ENCODE results near the gene LIPG.

The LIPG gene

DNA sequence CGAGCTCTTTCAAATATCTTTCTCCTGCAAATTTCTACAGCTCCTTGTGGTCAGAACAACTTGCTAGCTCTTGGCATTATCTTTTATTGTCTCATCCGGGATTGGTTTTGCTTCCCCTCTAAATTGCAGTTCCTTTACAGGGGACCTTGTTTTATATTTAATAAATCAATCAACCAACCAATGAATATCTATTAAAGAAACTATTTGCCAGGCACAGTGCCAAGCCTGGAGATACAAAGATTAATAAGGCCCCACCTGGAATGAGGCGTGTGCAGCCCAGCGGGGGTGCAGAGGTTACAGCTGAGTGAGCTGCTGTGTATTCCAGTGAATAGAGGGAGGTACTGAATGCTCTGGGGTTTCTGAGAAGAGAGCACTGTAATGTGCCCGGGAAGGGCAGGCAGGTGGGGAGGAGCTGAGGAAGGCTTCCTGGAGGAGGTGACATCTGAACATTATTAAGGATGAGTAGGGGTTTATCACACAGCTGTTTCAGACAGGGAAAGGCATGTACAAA lies 51.8 kb downstream of the LIPG start:
- DNase-seq, result no peak

- DNase-seq, result no peak
Observed at GRCh38 chr18:49616618-49617328, 54.9 kb downstream of the LIPG start.

GRCh38 chr18:49617329-49617695 lies 55.5 kb downstream of the LIPG start:
- no peak for DNase-seq

DNA sequence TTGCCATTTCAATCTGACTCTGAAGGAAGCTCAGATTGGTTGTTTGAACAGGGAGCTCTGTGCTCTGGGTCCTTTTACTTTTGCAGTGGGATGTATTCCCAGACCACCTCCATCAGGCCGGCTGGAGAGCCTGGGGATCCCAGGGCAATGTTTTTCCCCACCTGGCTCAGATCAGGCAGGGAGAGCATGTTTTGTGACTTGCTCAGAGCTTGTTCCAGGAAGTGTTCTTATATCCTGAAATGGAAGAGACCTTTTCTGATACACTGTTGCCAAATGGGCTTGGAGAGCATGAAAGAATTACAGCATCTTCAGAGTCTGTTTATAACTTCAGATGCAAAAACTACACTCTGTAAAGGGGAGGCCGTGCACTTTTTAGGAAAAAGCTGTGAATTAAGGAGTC lies 56.0 kb downstream of the LIPG start:
- DNase-seq, result no peak

GRCh38 chr18:49618742-49619681 lies 57.2 kb downstream of the LIPG start:
- DNase-seq, result no peak

GRCh38 chr18:49619801-49620200 lies 57.9 kb downstream of the LIPG start:
- DNase-seq, result no peak

DNA sequence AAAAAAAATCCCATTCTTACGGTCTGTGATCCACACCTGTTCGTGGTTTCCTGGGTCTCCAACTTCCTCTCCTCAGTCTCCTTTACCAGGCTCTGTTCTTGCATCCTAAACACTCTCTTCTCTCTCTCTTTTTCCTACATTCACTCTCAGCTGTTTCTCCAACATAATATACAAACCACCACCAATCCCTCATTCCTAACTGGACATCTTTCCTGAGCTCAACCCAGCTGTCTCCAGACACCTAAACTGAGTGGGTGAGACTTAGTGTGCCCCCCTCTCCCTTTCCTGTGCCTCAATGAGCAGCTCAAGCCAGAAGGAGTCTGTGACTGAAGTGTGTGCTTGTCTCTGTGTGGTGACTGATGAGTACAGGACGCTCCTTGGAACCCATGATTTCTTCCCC lies 59.4 kb downstream of the LIPG start:
- DNase-seq, result no peak

DNA sequence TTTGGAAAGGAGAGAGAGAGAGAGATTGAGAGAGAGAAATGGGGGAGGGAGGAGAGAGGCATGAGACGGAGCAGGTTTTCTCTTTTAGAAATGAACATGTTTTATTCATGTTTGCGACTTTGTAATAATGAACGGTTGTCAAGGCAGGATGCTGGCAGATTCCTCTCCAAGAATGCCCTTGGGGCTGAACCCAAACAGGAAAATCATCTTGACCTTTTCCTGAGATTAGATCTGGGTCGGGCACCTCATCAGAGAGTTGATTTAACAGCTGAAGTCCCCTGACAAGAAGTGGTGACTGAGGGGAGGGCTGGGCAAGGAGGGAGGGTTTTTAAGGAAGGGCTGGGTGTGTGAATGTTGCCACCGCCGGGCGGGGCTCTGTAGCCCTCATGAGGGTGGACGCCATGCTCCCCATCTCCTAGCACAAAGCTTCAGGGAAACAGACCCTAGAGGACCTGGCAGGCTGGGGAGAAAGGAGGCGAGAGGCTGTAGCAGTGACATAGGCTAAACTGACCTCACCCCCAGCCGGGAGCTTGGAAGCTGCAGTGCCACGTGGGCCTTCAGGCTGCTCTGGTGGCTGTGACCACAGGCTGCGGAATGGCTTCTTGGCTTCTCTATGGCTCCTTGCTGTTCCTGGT lies 60.0 kb downstream of the LIPG start:
- no peak for DNase-seq

DNA sequence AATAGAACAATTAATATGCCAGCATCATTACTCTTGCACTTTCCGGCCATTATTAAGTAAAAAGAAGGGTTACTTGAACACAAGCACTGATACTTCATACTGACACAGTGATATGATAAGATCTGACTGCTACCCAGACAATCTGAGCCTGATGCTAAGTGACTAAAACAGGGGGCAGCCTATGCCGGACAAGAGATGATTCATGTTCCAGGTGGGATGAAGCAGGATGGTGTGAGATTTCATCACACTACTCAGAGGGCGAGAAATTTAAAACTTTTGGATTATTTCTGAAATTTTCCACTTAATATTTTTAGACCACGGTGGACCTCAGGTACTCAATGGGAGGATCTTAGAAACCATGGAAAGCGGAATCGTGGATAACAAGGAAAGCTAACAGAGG lies 61.7 kb downstream of the LIPG start:
- no peak for DNase-seq

DNA sequence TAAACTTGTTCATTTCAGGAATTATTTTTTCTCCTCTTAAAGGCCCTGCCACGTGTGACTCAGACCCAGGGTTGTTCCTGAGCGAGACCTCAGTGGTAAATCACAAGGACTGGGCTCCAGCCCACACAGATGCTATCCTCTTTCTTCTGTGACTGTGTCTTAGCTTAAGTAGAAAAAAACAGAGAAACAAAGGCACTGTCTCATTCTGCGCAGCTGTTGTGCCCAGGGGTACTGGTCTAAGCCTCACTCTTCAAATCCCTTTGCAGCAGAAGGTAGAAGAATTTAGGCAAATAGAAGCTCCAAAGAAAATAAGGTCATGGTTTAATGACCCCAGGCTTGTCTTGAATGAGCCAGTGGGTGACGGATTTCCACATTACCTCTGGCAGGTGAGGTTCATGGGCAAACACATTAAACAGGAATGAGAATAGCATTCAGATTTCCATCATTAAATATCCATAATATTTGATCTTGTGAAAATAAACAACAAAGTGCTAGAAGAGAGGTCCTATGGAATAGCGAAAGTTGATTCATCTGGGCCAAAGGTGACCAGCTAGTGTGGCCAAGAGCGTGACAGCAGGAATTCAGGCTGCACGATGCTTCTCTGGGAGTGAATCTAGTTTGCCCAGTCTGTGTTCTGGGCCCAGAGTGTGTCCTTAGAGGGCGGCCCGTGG lies 63.3 kb downstream of the LIPG start:
- no peak for DNase-seq

DNA sequence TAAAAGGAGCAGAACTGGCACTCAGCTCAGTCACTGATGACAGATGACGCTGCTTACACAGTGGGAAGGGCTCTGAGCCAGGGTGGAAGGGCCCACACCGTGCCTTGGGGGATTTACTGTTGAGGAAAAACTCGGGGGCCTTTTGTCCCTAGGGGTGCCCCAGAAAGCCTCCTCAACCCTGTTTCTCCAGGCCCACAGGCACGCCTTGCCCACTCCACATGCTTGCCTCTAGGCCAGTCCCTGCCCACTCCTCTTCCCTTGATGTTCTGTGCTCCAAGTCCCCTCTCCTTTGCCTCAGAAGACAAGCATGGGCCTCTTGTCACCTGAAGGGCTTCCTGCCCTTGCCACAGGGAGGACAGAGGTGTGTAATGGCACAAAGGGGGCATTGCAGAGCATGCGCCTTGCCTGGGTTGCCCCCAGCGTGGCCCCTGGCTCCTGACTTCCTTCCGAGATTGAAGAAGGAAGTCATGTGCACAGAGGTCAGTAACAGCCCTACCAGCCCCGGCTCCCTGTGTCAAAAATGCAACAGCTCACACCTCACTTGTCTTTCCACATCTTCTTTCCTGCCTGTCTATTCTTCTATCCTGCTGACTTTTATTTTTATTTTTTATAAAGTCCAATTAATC lies 65.1 kb downstream of the LIPG start:
- no peak for DNase-seq

- DNase-seq, result no peak
Observed at GRCh38 chr18:49628119-49628518, 66.3 kb downstream of the LIPG start.

- peak; percentile 26 for DNase-seq
Observed at GRCh38 chr18:49628881-49629795, 67.3 kb downstream of the LIPG start.

- DNase-seq, result no peak
Observed at GRCh38 chr18:49630246-49630699, 68.4 kb downstream of the LIPG start.

DNA sequence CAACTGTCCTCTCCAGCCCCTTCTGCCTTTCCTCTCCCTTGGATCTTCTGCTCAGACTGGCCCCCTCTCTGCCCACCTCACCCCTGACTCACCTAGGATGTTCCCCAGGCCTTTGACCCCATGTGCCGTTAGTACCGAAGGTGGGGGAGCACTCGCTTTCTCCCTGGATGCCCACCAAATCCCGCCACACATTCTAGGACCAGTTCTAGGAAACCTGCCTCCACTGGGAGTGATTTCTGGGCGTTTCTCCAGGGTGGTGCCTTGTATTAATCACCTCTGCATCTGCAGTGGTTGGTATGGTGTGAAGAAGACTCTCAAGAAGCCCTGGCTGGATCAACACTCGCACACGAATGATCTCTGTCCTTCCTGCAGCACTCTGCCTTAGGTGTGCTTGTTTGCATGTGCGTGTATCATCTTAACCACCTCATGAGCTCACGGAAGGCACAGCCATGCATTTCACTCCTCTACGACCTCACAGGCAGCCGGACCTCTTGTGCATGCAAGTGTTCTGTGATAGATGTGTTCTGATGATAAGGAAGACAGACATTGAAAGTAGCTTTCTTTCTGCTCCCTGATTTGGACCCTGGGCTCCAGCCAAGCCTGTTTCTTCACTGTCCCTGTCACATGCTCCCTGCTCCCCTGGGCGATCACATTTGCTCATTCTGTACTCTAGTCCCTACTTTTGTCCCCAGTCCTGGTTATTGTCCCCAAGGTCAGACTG lies 69.4 kb downstream of the LIPG start:
- no peak for DNase-seq

DNA sequence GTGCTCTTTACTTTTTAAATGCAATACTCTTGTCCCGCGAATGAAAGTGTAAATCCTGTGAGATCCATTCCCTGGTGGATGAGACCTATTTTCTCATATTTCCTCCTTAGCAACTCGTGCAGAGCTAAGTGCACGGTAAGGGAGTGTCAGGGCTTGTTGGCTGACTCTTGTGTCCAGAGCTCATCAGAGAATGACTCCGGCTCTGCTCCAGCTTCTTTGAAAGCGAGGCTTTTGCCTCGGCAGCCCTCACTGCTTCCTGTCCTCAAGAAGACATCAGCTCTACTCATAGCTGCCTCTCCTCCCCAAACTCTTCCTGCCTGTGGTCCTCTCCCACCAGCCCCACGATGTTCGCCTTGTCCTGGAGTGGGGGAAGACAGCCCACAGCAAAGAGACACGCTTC lies 70.7 kb downstream of the LIPG start:
- no peak for DNase-seq

DNA sequence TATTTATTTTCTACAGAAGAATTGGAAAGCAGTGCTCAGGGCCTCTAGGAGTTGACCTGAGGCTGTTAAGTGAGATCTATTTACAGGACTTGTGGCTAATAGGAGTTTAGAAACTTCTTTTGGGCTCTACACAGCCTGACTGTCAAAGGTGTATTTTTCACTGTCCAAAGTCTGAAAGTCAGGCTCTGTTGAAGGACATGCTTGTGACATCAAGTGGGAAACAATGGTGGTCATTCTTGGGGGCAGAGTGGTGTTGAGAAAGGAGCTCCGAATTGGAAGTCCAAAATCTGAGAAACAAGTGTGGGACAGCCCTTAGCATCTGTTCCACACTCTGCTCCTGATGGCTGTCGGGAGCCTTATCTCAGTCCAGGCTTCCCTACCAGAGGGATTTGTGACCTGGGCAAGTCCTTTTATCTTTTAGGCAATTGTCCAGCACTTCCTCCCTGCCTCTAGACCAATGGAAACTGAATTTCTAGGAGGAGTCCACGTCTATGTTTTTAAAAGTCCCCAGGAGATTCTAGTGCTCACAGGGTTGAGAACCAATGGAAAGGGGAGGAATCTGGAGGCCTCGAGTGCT lies 76.4 kb downstream of the LIPG start:
- DNase-seq, result no peak

- no peak for DNase-seq
Observed at GRCh38 chr18:49638891-49639557, 77.2 kb downstream of the LIPG start.

- no peak for DNase-seq
Observed at GRCh38 chr18:49639643-49640391, 78.0 kb downstream of the LIPG start.

Data from midbrain (tissue), 1 donor.